BLaER1 (cell line): ENCODE measurements around the gene SH2D4B.

ENCODE experiments used
- H3K27ac ChIP-seq: shearing (Covaris generic); formaldehyde crosslinking; 2 replicates; pipeline ENCODE4 v1.8.1; 2022
- H3K27me3 ChIP-seq: shearing (Covaris generic); formaldehyde crosslinking; 2 replicates; pipeline ENCODE4 v1.8.1; 2022
- H3K36me3 ChIP-seq: shearing (Covaris generic); formaldehyde crosslinking; 2 replicates; pipeline ENCODE4 v1.8.1; 2022
- H3K4me1 ChIP-seq: shearing (Covaris generic); formaldehyde crosslinking; 2 replicates; pipeline ENCODE4 v1.8.1; 2022
- H3K4me2 ChIP-seq: shearing (Covaris generic); formaldehyde crosslinking; 2 replicates; pipeline ENCODE4 v1.8.1; 2022
- H3K4me3 ChIP-seq: shearing (Covaris generic); formaldehyde crosslinking; 2 replicates; pipeline ENCODE4 v1.8.1; 2022
- H3K9ac ChIP-seq: shearing (Covaris generic); formaldehyde crosslinking; 2 replicates; pipeline ENCODE4 v1.8.1; 2022
- H3K9me3 ChIP-seq: shearing (Covaris generic); formaldehyde crosslinking; 2 replicates; pipeline ENCODE4 v1.8.1; 2022
- H4K20me1 ChIP-seq: shearing (Covaris generic); formaldehyde crosslinking; 2 replicates; pipeline ENCODE4 v1.8.1; 2022
- Cebpa-rat ChIP-seq: shearing (Covaris generic); IDR thresholded peaks from 2 replicates; pipeline ENCODE4 v1.8.1; 2022

The SH2D4B gene

DNA sequence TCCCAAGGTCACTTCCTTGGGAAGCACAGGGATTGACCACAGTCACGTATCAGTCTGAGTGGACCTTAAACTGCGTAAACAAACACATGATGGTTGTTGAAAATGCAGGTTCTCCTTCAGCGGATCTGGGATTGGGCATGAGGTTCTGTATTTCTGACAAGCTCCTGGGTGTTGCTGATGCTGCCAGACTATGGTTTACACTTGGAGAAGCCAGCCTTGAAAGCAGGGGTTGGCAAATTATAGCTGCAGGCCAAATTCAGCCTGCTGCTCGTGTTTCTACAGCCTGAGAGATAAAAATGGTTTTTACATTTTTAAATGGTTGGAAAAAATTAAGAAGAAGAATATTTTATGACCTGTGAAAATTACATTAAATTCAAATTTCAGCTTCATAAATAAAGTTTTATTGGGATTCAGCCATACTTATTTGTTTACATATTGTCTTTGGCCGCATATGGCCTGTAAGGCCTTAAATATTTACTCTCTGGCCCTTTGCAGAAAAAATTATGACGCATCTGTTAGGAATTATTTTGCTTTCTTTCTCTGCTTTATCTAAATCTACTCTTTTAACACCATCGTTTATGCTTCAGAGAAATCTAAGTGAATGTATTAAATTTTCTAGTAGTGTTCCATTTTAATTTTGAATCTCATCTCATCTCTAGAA lies 109.6 kb downstream of the SH2D4B start:
- Histone ChIP-seq H4K20me1 (no peaks in the 10 kb centered on the region), H3K36me3 (peaks cover 37% of the 10 kb centered on the region), H3K27ac (no peak overlapping the region), H3K4me2 (no peak overlapping the region), H3K4me1 (no peaks in the 10 kb centered on the region), H3K9me3 (no peaks in the 10 kb centered on the region), H3K27me3 (no peaks in the 10 kb centered on the region), H3K4me3 (no peak overlapping the region), H3K9ac (no peak overlapping the region)
- no peak for TF ChIP-seq Cebpa-rat

DNA sequence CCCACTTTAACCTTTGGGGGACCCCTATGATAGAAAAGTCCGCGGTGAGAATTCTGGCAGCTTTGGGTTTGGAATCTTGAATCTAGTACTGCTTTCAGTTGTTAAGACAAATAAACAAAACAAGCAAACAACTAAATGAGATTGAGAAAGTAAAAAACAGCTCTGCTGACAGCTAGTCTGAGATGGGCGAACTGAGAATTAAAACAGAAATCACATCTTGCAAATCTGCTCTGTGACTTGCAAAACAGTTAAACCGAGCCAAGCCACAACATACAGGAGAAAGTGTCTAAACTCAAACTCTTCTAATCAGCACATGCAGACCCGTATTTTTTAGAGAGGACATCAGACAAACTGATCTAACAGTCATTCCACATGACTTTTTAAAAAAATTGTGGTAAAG lies 110.4 kb downstream of the SH2D4B start:
- no peak for TF ChIP-seq Cebpa-rat

DNA sequence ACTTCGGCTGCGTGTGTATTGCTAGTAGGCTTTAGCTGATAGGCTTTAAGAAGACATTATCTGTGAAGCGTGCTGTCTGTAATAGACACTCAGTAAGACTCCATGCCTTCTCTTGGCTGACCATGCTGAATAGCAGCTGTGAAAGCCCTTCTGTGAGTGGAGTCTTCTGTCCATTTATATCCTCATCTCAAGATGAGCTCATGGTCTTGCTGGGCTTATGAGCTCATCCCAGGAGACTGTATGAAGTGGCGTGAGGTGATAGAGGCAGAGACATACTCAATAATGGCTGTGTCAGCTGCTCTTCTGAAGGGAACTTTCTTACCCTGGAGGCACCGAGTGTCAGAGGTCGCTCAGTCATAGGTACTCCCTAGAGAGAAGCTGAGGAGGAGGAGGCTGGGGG lies 111.5 kb downstream of the SH2D4B start:
- H3K27ac ChIP-seq = no peak overlapping the region
- H3K4me2 ChIP-seq = no peak overlapping the region
- H3K36me3 ChIP-seq = peaks cover 21% of the 10 kb centered on the region
- no peak for TF ChIP-seq Cebpa-rat
- no peak overlapping the region for H3K4me3 ChIP-seq
- H4K20me1 ChIP-seq = no peaks in the 10 kb centered on the region
- no peaks in the 10 kb centered on the region for H3K27me3 ChIP-seq
- peaks cover 18% of the 10 kb centered on the region for H3K9me3 ChIP-seq
- H3K4me1 ChIP-seq = no peaks in the 10 kb centered on the region
- no peak overlapping the region for H3K9ac ChIP-seq

More for the DNA sequence above, 110.4 kb downstream of the SH2D4B start:
- Histone ChIP-seq H3K36me3 (peaks cover 30% of the 10 kb centered on the region), H4K20me1 (no peaks in the 10 kb centered on the region), H3K27me3 (no peaks in the 10 kb centered on the region), H3K4me1 (no peaks in the 10 kb centered on the region), H3K27ac (no peak overlapping the region), H3K4me3 (no peak overlapping the region), H3K9me3 (peaks cover 7% of the 10 kb centered on the region), H3K9ac (no peak overlapping the region), H3K4me2 (no peak overlapping the region)

DNA sequence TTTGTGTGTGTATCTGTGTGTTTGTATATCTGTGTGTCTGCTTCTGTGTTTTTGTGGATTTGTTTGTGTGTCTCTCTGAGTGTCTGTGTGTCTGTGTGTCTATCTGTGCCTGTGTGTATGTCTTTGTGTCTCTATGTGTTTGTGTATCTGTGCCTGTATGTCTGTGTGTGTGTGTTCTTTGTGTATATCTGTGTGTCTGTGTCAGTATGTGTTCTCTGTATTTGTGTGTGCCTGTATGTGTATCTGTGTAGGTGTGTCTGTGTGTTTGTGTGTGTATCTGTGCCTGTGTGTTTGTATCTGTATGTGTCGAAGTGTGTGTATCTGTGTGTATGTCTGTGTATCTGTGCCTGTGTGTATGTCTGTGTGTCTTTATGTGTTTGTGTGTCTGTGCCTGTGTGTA lies 118.2 kb downstream of the SH2D4B start:
- TF ChIP-seq Cebpa-rat = no peak
- H3K4me1 ChIP-seq = peaks cover 12% of the 10 kb centered on the region
- H3K36me3 ChIP-seq = no peaks in the 10 kb centered on the region; the same call in 1 of the 2 replicates

DNA sequence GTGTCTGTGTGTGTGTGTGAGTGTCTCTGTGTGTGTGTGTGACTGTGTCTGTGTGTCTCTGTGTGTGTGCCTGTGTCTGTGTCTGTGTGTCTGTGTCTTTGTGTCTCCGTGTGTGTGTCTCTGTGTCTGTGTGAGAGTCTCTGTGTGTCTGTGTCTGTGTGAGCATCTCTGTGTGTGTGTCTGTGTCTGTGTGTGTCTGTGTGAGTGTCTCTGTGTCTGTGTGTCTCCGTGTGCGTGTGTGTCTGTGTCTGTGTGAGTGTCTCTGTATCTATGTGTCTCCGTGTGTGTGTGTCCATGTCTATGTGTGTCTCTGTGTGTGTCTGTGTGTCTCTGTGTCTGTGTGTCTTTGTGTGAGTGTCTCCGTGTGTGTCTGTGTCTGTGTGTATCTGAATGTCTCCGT lies 120.4 kb downstream of the SH2D4B start:
- H3K4me3 ChIP-seq = no peak overlapping the region
- no peaks in the 10 kb centered on the region for H4K20me1 ChIP-seq
- no peaks in the 10 kb centered on the region; the same call in 1 of the 2 replicates for H3K36me3 ChIP-seq
- no peak overlapping the region for H3K9ac ChIP-seq
- H3K27me3 ChIP-seq = no peaks in the 10 kb centered on the region
- H3K4me2 ChIP-seq = no peak overlapping the region
- H3K9me3 ChIP-seq = peaks cover 51% of the 10 kb centered on the region
- H3K4me1 ChIP-seq = peaks cover 18% of the 10 kb centered on the region
- TF ChIP-seq Cebpa-rat = no peak
- H3K27ac ChIP-seq = no peak overlapping the region

More for the DNA sequence above, 118.2 kb downstream of the SH2D4B start:
- H3K9me3 ChIP-seq = peaks cover 58% of the 10 kb centered on the region
- H3K4me3 ChIP-seq = no peak overlapping the region
- no peaks in the 10 kb centered on the region for H3K27me3 ChIP-seq
- no peak overlapping the region for H3K4me2 ChIP-seq
- H3K9ac ChIP-seq = no peak overlapping the region
- no peaks in the 10 kb centered on the region for H4K20me1 ChIP-seq
- no peak overlapping the region for H3K27ac ChIP-seq

DNA sequence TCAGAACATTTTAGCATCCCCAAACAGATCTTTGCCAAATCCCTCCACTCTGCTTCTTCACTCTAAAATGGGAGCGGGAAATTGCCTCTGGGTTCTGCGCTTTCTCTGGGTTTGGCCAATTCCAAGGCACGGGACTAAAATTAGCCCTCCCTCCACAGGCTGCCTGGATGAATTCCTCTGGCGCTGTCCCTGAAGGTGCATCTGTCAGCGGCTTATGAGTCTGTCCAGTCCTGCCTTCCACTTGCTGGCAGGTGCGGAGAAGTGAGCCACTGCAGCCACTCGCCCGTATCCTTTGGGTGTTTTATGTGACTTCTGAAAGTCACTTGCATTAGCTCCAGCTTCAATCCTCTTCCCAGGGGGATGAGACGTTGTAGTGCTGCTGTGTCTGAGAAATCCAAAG lies 121.6 kb downstream of the SH2D4B start:
- Histone ChIP-seq H3K9ac (no peak overlapping the region), H3K4me3 (no peak overlapping the region), H3K27me3 (no peaks in the 10 kb centered on the region), H3K4me2 (no peak overlapping the region), H3K9me3 (peaks cover 39% of the 10 kb centered on the region), H3K27ac (no peak overlapping the region), H3K4me1 (peaks cover 18% of the 10 kb centered on the region), H3K36me3 (no peaks in the 10 kb centered on the region), H4K20me1 (no peaks in the 10 kb centered on the region)
- TF ChIP-seq Cebpa-rat = no peak

DNA sequence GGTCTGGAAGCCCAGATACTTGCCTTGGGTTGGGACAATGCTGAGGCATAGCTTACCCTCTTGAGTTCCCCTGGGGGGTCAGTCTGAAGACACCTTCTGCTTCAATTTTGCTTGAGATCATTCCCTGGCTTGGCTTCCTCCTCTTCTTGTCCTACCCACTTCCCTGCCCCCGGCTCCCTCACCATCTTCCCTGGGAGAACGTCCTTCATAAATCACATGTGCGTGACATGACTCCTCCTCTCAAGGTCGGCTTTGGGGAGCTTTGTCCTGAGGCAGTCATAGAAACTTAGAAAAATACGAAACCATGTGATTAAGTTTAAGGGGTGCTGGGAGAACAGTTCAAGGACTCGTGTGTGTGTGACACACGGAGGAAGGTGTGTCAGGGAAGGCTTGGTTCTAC lies 122.6 kb downstream of the SH2D4B start:
- Histone ChIP-seq H3K36me3 (no peaks in the 10 kb centered on the region), H3K4me2 (peak overlapping the region; percentile 63), H3K4me3 (no peak overlapping the region), H4K20me1 (no peaks in the 10 kb centered on the region), H3K27me3 (no peaks in the 10 kb centered on the region), H3K4me1 (peaks cover 19% of the 10 kb centered on the region), H3K9ac (no peak overlapping the region), H3K9me3 (peaks cover 29% of the 10 kb centered on the region), H3K27ac (no peak overlapping the region)
- no peak for TF ChIP-seq Cebpa-rat

DNA sequence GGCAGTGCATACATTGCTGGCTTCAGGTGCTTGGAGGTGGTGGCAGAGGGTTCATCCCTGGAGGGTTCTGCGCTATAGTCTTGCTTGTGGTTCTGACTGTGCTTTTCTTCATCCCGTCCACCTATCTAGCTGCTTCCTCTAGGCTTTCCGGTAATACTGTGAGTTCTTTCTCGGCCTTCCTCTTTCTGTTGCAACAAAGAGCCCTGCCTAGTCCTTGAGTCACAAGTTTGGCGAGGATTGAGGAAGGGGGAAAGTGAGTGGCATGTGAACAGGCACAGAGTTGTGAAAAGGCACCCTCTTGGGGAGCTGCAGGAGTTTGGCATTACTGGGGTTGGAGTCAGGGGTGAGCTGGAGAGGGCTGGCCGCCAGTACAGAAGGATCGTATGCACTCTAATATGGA lies 123.0 kb downstream of the SH2D4B start:
- Histone ChIP-seq H4K20me1 (no peaks in the 10 kb centered on the region), H3K9ac (no peak overlapping the region), H3K36me3 (no peaks in the 10 kb centered on the region), H3K4me2 (peak overlapping the region; percentile 63), H3K4me3 (no peak overlapping the region), H3K4me1 (peaks cover 23% of the 10 kb centered on the region), H3K27ac (no peak overlapping the region), H3K27me3 (no peaks in the 10 kb centered on the region), H3K9me3 (peaks cover 24% of the 10 kb centered on the region)
- no peak for TF ChIP-seq Cebpa-rat

DNA sequence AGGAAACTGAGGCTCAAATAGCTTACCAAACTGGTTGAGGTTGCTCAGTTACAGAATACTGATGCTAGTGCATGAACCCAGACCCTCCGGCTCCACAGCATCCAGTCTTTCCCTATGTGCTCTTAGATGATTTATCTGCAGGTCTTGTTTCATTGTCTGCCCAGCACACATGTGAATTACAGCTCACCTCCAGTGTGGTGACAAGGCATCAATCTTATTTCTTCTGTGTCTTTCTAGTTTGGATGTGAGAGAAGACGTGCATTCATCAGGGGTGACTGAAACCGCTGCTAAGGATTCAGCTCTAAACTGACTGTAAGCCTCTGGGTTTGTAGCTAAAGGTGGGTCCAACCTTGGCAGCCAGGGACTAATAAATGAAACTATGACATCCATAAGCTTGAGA lies 123.8 kb downstream of the SH2D4B start:
- Histone ChIP-seq H4K20me1 (no peaks in the 10 kb centered on the region), H3K36me3 (no peaks in the 10 kb centered on the region), H3K4me2 (no peak overlapping the region), H3K9ac (no peak overlapping the region), H3K27me3 (no peaks in the 10 kb centered on the region), H3K4me1 (peaks cover 25% of the 10 kb centered on the region), H3K9me3 (peaks cover 17% of the 10 kb centered on the region), H3K27ac (no peak overlapping the region), H3K4me3 (no peak overlapping the region)
- TF ChIP-seq Cebpa-rat = no peak

DNA sequence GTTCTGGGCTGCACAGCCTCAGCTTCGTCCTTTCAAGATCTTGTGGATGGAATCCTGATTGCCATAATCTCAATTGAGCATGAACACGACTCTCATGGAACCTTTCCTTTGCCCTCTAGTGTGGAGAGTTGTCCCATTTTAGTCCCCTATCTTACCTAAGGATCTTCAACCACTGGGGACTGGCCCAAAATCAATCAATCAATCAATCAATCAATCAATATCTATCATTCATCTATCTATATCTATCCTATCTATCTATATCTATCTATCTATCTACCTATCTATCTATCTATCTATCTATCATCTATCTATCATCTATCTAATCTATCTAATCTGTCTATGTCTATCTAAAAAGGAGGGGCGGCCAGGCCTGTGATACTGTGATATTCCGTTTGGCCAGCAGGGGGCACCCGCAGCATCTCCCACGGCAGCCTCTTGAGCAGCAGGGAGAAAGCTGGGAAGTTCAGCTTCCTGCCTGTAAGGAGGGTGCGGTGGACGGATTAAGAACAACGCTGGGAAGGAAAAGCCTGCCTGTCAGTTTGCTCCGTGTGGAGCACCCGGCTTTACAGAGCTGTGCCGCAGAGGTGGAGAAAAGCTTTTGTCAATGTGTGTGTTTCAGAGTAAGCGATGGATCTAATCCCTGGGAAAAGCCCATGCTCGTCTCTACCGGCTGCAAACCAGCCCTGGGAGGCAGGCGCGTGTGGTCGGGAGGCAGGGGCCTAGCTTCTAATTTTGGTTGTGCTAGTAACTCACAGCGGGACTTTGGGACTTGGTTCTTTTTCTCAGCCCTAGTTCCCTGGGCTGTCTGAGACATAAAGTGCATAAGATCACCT lies 124.9 kb downstream of the SH2D4B start:
- Histone ChIP-seq H3K4me2 (peak overlapping the region; percentile 70), H3K4me3 (peak overlapping the region; percentile 48; the same call in 1 of the 2 replicates), H3K27me3 (no peaks in the 10 kb centered on the region), H4K20me1 (no peaks in the 10 kb centered on the region), H3K9ac (peak overlapping the region; percentile 56; the same call in 1 of the 2 replicates), H3K4me1 (peaks cover 25% of the 10 kb centered on the region), H3K27ac (no peak overlapping the region), H3K36me3 (no peaks in the 10 kb centered on the region), H3K9me3 (peaks cover 5% of the 10 kb centered on the region)
- no peak for TF ChIP-seq Cebpa-rat
